GM12873 (cell line): ENCODE measurements around the gene EP400.

Experiments
- CTCF ChIP-seq: IDR thresholded peaks from 2 replicates; pipeline ENCODE4 v1.5.1; 2012; ENCODE audit warnings: low read depth, mild to moderate bottlenecking, moderate library complexity, low read length, control low read depth; ENCODE audit not compliant: insufficient read depth; ENCODE audit errors: missing control alignments

EP400 gene

GRCh38 chr12:131905081-131905629 is 44.6 kb upstream of the EP400 start:
- TF ChIP-seq CTCF: no peak

GRCh38 chr12:131905630-131906091 is 44.1 kb upstream of the EP400 start:
- TF ChIP-seq CTCF: no peak

GRCh38 chr12:131907379-131908091 is 42.2 kb upstream of the EP400 start:
- TF ChIP-seq CTCF: no peak

- no peak for TF ChIP-seq CTCF
Observed at GRCh38 chr12:131908092-131909080, 41.4 kb upstream of the EP400 start.

GRCh38 chr12:131909081-131909751 is 40.5 kb upstream of the EP400 start:
- TF ChIP-seq CTCF: no peak

GRCh38 chr12:131909752-131910219 is 40.0 kb upstream of the EP400 start:
- no peak for TF ChIP-seq CTCF
